GM12874 (cell line): ENCODE measurements around the gene OPRD1.

ENCODE experiments used
- CTCF ChIP-seq: IDR thresholded peaks from 2 replicates; pipeline ENCODE4 v1.5.1; 2011; ENCODE audit warnings: low read depth, mild to moderate bottlenecking, control low read depth, low read length, moderate library complexity; ENCODE audit not compliant: insufficient read depth

The OPRD1 gene

GRCh38 chr1:28871631-28872401, 59.8 kb downstream of the OPRD1 start:
- no peak for TF ChIP-seq CTCF

- TF ChIP-seq CTCF: peak; percentile 90
Measured at GRCh38 chr1:28877132-28877781, 65.3 kb downstream of the OPRD1 start.

GRCh38 chr1:28878796-28879195, 66.8 kb downstream of the OPRD1 start:
- no peak for TF ChIP-seq CTCF

GRCh38 chr1:28882009-28882628, 70.1 kb downstream of the OPRD1 start:
- peak; percentile 95 for TF ChIP-seq CTCF

GRCh38 chr1:28883242-28883616, 71.3 kb downstream of the OPRD1 start:
- TF ChIP-seq CTCF: no peak

GRCh38 chr1:28885472-28885877, 73.5 kb downstream of the OPRD1 start:
- TF ChIP-seq CTCF: no peak

- no peak for TF ChIP-seq CTCF
Measured at GRCh38 chr1:28885977-28886730, 74.2 kb downstream of the OPRD1 start.
